Measurements from ENCODE around the gene HDLBP.

DNA sequence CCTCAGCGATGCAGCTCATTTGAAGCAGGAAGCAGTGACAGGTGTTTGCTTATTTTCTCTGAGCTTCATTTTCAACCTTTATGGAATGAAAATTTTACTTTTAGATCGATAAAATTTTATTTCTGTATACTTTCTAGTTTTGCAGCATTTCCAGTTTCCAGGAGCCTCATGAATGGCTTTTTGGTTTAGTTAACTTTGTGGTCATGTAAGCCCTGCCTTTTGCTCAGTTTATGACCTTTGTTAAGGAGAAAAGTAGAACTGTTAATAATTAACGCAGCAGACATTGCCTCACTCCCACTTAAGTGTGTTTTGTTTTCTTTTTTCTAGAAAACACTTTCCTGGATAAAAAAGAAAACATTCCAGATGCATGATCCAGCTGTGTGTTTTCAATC is 36.2 kb upstream of the HDLBP start:
- no peak for TF ChIP-seq CTCF (IDR thresholded peaks at IDR 0.05)
- no peak for TF ChIP-seq POLR2A (IDR thresholded peaks at IDR 0.05)
- no peak for TF ChIP-seq EP300 (IDR thresholded peaks at IDR 0.05)

Measured in tibial nerve (tissue), 4 donors.